Endothelial cell of umbilical vein (primary cell): ENCODE data around the gene OSBPL1A.

ENCODE experiments used
- CTCF ChIP-seq, 2 donors: IDR thresholded peaks; 1 replicate in 1 of 2; 2 replicates in 1 of 2; pipeline ENCODE4 v1.5.1; 2011; ENCODE audit warnings: low read length in 2 of 2, mild to moderate bottlenecking in 2 of 2, moderate library complexity in 2 of 2, control low read depth in 1 of 2, inconsistent platforms in 1 of 2, low read depth in 1 of 2; ENCODE audit not compliant: insufficient read depth in 1 of 2; ENCODE audit errors: extremely low read depth in 1 of 2
- JUN ChIP-seq: IDR thresholded peaks from 2 replicates; pipeline ENCODE4 v1.6.1; 2011; ENCODE audit warnings: borderline replicate concordance, low read depth; ENCODE audit not compliant: insufficient read length, insufficient read depth
- POLR2A ChIP-seq: IDR thresholded peaks from 2 replicates; pipeline ENCODE4 v1.6.1; 2012; ENCODE audit warnings: low read depth, mild to moderate bottlenecking, control low read depth, low read length
- POLR2AphosphoS5 ChIP-seq: IDR thresholded peaks from 2 replicates; pipeline ENCODE4 v1.6.1; 2012; ENCODE audit warnings: low read depth, mild to moderate bottlenecking, control low read depth, low read length, moderate library complexity; ENCODE audit not compliant: insufficient read depth

- no peak for TF ChIP-seq CTCF (IDR thresholded peaks at IDR 0.05; ENCODE audit: extremely low read depth in 1 of 2, insufficient read depth in 1 of 2, low read depth in 1 of 2, low read length in 2 of 2)
- TF ChIP-seq POLR2AphosphoS5, result no peak
- TF ChIP-seq JUN, result no peak
- TF ChIP-seq POLR2A, result no peak
Observed at GRCh38 chr18:24231773-24232735, 165.6 kb downstream of the OSBPL1A start.
